MCF 10A (cell line): ENCODE measurements around the gene MCUB. TPM values are rescaled to one million over a fixed set of nuclear protein-coding genes. Genes with fewer than 3 reads are reported as not detected.

Experiments
- BruUV-seq: library from RNA; stranded (reverse); fragments of 400-500 nt; replicated peaks from 2 replicates; lab custom pipeline; 2021; lab: Mats Ljungman, UMichigan
- CTCF ChIA-PET: fragments of 300-600 bp; sonication (Branson Sonifier 250); formaldehyde crosslinking; extraction: SDS; loops from one replicate; lab custom pipeline; 2021; ENCODE audit warnings: antibody characterized with exemption, inconsistent platforms; lab: Yijun Ruan, JAX
- POLR2A ChIA-PET: fragments of 300-600, 350-650 bp; sonication (Branson Sonifier 250); formaldehyde crosslinking; extraction: SDS; loops from one replicate; lab custom pipeline; 2020; ENCODE audit warnings: antibody characterized with exemption, inconsistent platforms; lab: Yijun Ruan, JAX
- DNase-seq: peaks from one replicate; pipeline ENCODE4 v3.0.0-alpha.2; 2018; ENCODE audit not compliant: unreplicated experiment
- H3K27ac Mint-ChIP-seq: one replicate; pipeline ENCODE4 v1.8.0; 2022; ENCODE audit warnings: mild to moderate bottlenecking, low read depth, mixed read lengths; ENCODE audit not compliant: unreplicated experiment
- H3K27me3 Mint-ChIP-seq: one replicate; pipeline ENCODE4 v1.8.0; 2022; ENCODE audit warnings: mixed read lengths; ENCODE audit not compliant: insufficient read depth, unreplicated experiment
- H3K36me3 Mint-ChIP-seq: one replicate; pipeline ENCODE4 v1.8.0; 2022; ENCODE audit warnings: mild to moderate bottlenecking, moderate library complexity, mixed read lengths; ENCODE audit not compliant: insufficient read depth, unreplicated experiment
- H3K4me1 Mint-ChIP-seq: one replicate; pipeline ENCODE4 v1.8.0; 2022; ENCODE audit warnings: mixed read lengths; ENCODE audit not compliant: insufficient read depth, unreplicated experiment
- H3K4me3 Mint-ChIP-seq: one replicate; pipeline ENCODE4 v1.8.0; 2022; ENCODE audit warnings: mild to moderate bottlenecking, moderate library complexity, mixed read lengths; ENCODE audit not compliant: unreplicated experiment
- H3K9me3 Mint-ChIP-seq: one replicate; pipeline ENCODE4 v1.8.0; 2022; ENCODE audit warnings: mixed read lengths; ENCODE audit not compliant: unreplicated experiment
- intact Hi-C: fragments of 100-400 bp; cut with micrococcal nuclease; formaldehyde crosslinking; loops from 2 replicates; pipeline ENCODE4 v1.14.1; 2022
- total RNA-seq: library from RNA; stranded (reverse); gene quantifications from 2 replicates; pipeline ENCODE4 v1.2.3, GENCODE V29; 2022
- TF ChIP-seq, protein P1 (sequence below): fragments of 200-600 bp; IDR thresholded peaks from one replicate; pipeline ENCODE4 v1.8.0; 2022; ENCODE audit warnings: antibody characterized with exemption, mild to moderate bottlenecking; ENCODE audit not compliant: unreplicated experiment

The MCUB gene
- total RNA-seq, 1 experiment from 2014 or later, result 16.3 TPM

DNA sequence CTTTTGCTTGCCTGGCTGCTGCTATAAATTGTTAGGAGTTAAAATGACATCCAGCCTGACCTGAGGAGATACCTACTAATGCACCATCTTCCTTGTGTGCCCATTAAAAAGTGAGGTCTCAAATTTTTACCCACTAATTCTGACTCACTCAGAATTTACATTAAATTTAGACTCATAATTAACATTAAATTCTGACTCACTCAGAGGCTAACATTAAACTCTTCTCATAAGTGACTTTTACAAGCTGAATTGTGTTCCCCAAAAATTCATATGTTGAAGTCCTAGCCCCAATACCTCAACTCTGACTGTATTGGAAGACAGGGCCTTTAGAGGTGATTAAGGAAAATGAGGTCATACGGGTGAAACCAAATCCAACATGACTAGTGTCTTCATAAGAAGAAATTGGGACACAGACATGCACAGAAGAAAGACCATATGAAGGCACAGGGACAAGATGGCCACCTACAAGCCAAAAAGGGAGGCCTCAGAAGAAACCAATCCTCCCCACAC, 131.4 kb downstream of the MCUB start:
- intact Hi-C loops, result no loop called here
- no TSS peak for BruUV-seq
- H3K4me3 Mint-ChIP-seq, result no peak overlapping the region
- DNase-seq, result no peak
- no peak overlapping the region for H3K27ac Mint-ChIP-seq
- H3K4me1 Mint-ChIP-seq, result no peaks in the 10 kb centered on the region
- no peaks in the 10 kb centered on the region for H3K27me3 Mint-ChIP-seq
- H3K36me3 Mint-ChIP-seq, result peaks cover 68% of the 10 kb centered on the region
- POLR2A ChIA-PET, result interaction anchor here (0.5 to 1.2 kb wide), 2 partner anchors 12 to 85 kb away, joined by 3 read pairs; partner anchors contain the start of gene CASP6
- no peaks in the 10 kb centered on the region for H3K9me3 Mint-ChIP-seq
- CTCF ChIA-PET, result interaction anchor here (1.0 kb wide), 1 partner anchor 10 kb away, joined by 5 read pairs; no protein-coding TSS in a partner anchor
- TF ChIP-seq, protein P1, sequence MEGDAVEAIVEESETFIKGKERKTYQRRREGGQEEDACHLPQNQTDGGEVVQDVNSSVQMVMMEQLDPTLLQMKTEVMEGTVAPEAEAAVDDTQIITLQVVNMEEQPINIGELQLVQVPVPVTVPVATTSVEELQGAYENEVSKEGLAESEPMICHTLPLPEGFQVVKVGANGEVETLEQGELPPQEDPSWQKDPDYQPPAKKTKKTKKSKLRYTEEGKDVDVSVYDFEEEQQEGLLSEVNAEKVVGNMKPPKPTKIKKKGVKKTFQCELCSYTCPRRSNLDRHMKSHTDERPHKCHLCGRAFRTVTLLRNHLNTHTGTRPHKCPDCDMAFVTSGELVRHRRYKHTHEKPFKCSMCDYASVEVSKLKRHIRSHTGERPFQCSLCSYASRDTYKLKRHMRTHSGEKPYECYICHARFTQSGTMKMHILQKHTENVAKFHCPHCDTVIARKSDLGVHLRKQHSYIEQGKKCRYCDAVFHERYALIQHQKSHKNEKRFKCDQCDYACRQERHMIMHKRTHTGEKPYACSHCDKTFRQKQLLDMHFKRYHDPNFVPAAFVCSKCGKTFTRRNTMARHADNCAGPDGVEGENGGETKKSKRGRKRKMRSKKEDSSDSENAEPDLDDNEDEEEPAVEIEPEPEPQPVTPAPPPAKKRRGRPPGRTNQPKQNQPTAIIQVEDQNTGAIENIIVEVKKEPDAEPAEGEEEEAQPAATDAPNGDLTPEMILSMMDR, result no peak

DNA sequence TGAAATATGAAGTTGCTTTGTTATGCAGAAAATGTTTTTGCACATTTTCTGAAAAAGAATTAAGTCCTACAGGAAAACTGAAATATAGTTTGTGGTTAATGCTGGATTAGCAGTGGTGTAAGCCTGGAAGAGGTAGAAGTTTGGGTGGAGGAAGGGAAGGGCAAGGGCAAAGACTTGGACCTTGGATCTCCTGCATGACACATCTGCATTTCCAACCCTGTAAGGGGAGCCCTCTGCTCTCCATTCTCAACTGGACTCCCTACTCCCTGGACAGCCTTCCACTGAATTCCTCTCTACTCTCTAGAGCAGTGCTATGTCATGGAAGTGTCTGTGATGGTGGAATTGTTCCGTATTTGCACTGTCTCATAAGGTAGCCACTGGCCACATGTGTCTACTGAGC, 138.6 kb downstream of the MCUB start:
- TF ChIP-seq, protein P1, result no peak
- no peaks in the 10 kb centered on the region for H3K27me3 Mint-ChIP-seq

GRCh38 chr4:109699553-109700225, 139.6 kb downstream of the MCUB start:
- Mint-ChIP-seq H3K9me3 (no peaks in the 10 kb centered on the region), H3K27me3 (no peaks in the 10 kb centered on the region), H3K4me3 (no peak overlapping the region), H3K27ac (no peak overlapping the region), H3K36me3 (peaks cover 34% of the 10 kb centered on the region), H3K4me1 (peaks cover 28% of the 10 kb centered on the region)
- intact Hi-C loops, result no loop called here
- CTCF ChIA-PET, result interaction anchor here (0.6 to 3.6 kb wide), 9 partner anchors 11 to 282 kb away, joined by 3 to 19 read pairs (median 4); no protein-coding TSS in a partner anchor
- DNase-seq, result peak; percentile 6
- TF ChIP-seq, protein P1, result no peak
- no TSS peak for BruUV-seq
- POLR2A ChIA-PET, result interaction anchor here (0.7 kb wide), 1 partner anchor 1763 kb away, joined by 3 read pairs; no protein-coding TSS in a partner anchor

More for the DNA sequence above, 138.6 kb downstream of the MCUB start:
- DNase-seq, result no peak
- ChIA-PET CTCF (interaction anchor here (0.8 to 3.6 kb wide), 2 partner anchors 105 to 279 kb away, joined by 3 to 14 read pairs; no protein-coding TSS in a partner anchor), POLR2A (no interaction called here)
- H3K27ac Mint-ChIP-seq, result no peak overlapping the region
- no TSS peak for BruUV-seq
- intact Hi-C loops, result no loop called here
- H3K36me3 Mint-ChIP-seq, result peaks cover 44% of the 10 kb centered on the region
- H3K4me1 Mint-ChIP-seq, result peaks cover 23% of the 10 kb centered on the region
- no peaks in the 10 kb centered on the region for H3K9me3 Mint-ChIP-seq
- H3K4me3 Mint-ChIP-seq, result no peak overlapping the region
